Progenitor cell of endocrine pancreas (in vitro differentiated cells): Measurements from ENCODE around the gene KRT79. TPM values are rescaled to one million over a fixed set of nuclear protein-coding genes. Genes with fewer than 3 reads are reported as not detected.

Experiments used
- DNase-seq: peaks from one replicate; pipeline ENCODE4 v3.0.0; 2021; ENCODE audit warnings: low spot score; ENCODE audit not compliant: unreplicated experiment
- H3K27ac Mint-ChIP-seq: 2 replicates; pipeline ENCODE4 v1.8.0; 2021; ENCODE audit warnings: mild to moderate bottlenecking, moderate library complexity, mixed read lengths
- H3K27me3 Mint-ChIP-seq: 2 replicates; pipeline ENCODE4 v1.8.0; 2021; ENCODE audit warnings: mixed read lengths
- H3K36me3 Mint-ChIP-seq: 2 replicates; pipeline ENCODE4 v1.8.0; 2022; ENCODE audit warnings: mixed read lengths; ENCODE audit not compliant: insufficient read depth
- H3K4me1 Mint-ChIP-seq: 2 replicates; pipeline ENCODE4 v1.8.0; 2021; ENCODE audit warnings: low read depth, mixed read lengths
- H3K4me3 Mint-ChIP-seq: 2 replicates; pipeline ENCODE4 v1.8.0; 2021; ENCODE audit warnings: low read depth, mild to moderate bottlenecking, moderate library complexity, mixed read lengths
- H3K9me3 Mint-ChIP-seq: 2 replicates; pipeline ENCODE4 v1.8.0; 2021; ENCODE audit warnings: low read depth, mixed read lengths
- total RNA-seq: library from RNA; stranded (reverse); gene quantifications from 2 replicates; pipeline ENCODE4 v1.2.1, GENCODE V29; 2021
- TF ChIP-seq, protein P1 (sequence below): fragments of 200-600 bp; sonication (generic); IDR thresholded peaks from one replicate; pipeline ENCODE4 v1.5.0; 2021; ENCODE audit warnings: antibody characterized with exemption, mild to moderate bottlenecking; ENCODE audit not compliant: unreplicated experiment

KRT79 gene
- total RNA-seq, 1 donor from 2014 or later: not detected

DNA sequence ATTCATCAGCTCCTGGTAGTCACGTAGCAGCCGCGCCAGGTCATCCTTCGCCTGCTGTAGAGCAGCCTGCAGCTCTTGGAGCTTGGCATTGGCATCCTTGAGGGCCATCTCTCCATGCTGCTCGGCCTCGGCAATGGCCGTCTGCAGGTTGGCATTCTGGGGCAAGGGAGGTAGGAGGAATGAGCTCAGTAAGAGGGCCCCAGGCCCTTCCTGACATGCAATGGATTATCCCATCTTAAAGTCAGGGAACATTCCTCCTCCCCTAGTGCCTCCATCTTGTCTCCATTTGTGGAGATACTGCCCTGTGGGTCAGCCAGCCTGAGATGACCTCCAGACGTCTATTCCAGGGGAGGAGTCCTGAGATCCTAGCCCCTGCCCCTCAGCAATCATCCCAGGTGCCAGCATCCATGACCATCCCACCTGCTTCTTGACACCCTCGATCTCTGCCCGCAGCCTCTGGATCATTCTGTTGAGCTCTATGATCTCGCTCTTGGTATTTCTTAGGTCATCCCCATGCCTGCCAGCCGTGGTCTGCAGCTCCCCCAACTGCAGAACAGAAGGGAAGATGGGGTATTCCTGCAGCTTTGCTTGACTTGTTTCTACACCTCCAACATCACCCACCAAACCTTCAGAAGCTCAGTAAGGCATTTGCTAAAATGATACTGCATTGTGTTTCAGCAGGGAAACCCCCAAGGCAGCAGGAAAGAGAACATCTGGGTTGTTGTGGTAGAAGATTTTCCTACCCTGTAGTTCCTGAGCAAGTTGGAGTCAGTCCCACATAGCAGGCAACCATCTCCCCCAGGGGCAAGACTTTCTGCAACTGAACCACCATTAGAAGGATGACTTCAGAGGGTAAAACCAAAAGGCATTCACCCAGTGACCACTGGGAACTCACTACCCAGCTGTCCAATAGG, 42.6 kb downstream of the KRT79 start:
- TF ChIP-seq, protein P1, sequence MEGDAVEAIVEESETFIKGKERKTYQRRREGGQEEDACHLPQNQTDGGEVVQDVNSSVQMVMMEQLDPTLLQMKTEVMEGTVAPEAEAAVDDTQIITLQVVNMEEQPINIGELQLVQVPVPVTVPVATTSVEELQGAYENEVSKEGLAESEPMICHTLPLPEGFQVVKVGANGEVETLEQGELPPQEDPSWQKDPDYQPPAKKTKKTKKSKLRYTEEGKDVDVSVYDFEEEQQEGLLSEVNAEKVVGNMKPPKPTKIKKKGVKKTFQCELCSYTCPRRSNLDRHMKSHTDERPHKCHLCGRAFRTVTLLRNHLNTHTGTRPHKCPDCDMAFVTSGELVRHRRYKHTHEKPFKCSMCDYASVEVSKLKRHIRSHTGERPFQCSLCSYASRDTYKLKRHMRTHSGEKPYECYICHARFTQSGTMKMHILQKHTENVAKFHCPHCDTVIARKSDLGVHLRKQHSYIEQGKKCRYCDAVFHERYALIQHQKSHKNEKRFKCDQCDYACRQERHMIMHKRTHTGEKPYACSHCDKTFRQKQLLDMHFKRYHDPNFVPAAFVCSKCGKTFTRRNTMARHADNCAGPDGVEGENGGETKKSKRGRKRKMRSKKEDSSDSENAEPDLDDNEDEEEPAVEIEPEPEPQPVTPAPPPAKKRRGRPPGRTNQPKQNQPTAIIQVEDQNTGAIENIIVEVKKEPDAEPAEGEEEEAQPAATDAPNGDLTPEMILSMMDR: no peak
- peaks cover 50% of the 10 kb centered on the region for H3K27me3 Mint-ChIP-seq
- no peaks in the 10 kb centered on the region for H3K4me1 Mint-ChIP-seq
- H3K36me3 Mint-ChIP-seq: no peaks in the 10 kb centered on the region
- no peak overlapping the region for H3K4me3 Mint-ChIP-seq
- H3K9me3 Mint-ChIP-seq: no peaks in the 10 kb centered on the region
- no peak overlapping the region for H3K27ac Mint-ChIP-seq
- no peak for DNase-seq

DNA sequence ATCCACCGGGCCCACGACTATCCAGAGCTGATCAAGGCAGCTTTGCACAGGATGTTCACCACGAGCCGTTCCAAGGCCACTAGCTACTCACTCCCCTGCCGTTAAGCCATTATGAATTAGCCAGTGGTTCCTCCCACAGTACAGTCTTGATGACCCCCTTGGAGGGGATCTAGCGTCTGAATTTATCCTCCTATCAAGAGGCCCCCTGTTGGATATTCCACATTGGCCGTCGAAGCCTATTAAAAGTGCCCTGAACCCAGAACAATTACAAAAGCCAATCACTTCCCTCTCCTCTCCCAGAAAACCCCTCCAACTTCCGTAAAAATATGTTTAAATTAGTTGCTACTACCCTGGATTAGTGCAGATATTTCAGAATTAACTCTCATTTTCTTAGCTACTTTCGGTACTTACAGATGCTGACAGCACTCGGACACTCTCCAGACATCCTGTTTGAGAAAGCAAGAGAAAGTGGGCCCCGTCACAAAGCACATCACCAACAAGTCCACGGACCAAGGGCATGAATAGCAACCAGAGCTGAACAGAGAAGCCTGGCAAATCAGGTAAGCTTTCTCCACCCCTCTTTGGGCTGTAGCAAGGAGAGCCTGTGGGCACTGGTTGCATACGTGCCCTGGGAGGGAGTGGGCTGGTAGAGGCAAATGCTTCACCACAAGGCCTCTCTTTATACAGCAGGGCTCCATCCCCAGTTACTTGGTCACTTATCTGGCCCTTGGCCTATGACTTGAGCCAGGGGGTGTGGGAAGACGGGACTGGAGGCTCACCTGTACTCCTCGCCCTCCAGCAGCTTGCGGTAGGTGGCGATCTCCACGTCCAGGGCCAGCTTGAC, 43.5 kb downstream of the KRT79 start:
- DNase-seq: no peak
- no peaks in the 10 kb centered on the region for H3K36me3 Mint-ChIP-seq
- H3K27me3 Mint-ChIP-seq: peaks cover 49% of the 10 kb centered on the region
- no peaks in the 10 kb centered on the region for H3K4me1 Mint-ChIP-seq
- TF ChIP-seq, protein P1: no peak
- no peak overlapping the region for H3K27ac Mint-ChIP-seq
- H3K9me3 Mint-ChIP-seq: no peaks in the 10 kb centered on the region
- H3K4me3 Mint-ChIP-seq: no peak overlapping the region

DNA sequence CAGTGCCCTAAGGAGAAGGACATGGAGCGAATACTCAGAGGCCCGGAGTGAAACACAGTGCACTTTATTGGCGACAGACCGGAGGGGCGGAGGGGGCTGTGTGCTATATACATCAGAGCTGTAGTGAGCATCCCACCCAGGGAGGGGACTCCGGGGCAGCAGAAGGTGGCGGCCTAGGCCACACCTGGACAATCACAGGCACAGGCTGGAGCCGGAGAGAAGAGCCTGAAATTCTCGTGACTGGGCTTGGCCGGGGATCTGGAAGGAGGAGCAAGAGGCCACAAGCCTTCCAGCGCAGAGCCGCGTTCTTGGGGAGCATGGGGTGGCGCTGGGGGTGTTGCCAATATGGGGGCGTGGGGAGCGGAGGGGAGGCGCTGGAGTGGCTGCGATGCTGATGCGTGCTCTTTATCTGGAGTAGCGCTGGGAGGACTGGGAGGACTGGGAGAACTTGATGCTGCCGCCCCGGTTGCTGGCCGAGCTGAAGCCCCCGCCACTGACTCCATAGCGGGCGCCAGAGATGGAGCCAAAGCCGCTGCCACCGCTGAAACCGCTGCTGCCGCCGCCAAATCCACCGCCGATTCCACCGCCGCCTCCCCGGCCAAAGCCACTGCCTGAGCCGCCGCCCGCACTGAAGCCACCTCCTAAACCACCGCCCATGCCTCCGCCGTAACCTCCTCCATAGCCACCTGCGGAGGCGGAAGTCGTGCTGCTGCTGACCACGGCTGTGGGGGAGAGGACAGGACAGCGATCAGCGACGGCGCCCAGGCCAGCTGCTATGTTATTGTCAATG, 44.3 kb downstream of the KRT79 start:
- Mint-ChIP-seq H3K9me3 (no peaks in the 10 kb centered on the region), H3K4me1 (no peaks in the 10 kb centered on the region), H3K27ac (no peak overlapping the region), H3K4me3 (no peak overlapping the region), H3K27me3 (peaks cover 54% of the 10 kb centered on the region), H3K36me3 (no peaks in the 10 kb centered on the region)
- TF ChIP-seq, protein P1: no peak
- DNase-seq: no peak

DNA sequence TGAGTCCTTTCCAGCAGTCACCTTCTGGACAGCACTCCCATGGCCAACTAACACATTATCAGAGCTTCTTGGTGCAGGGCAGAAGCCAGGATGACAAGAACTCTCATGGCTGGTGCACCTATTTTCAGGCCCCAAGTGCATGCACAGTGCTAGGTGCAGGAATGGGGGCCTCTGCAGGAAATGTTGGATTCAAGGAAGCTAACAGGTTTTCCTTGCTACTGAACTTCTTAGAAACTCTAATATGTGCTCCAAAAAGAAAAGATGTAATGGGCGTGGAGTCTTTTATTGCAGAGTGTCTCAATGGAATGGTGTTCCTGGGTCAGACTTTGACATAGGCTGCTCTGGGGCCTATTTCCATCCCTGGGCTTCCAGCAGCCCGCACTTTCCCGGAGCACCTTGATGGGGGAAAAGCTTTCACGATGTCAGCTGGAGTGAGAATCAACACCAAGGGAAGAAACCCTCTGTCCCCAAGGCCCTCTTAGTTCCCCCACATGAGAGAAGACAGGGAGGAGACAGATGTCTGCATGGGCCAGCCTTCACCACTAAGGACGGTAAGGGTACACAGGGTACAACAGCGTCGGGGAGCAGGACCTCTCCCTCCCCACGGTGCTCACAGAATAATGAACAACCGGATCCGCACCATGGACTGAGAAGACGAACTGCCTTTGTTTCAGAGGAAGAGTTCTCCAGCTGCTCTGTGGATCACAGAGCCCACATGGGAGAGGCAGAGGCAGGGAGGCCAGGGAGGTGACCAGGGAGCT, 45.1 kb downstream of the KRT79 start:
- DNase-seq: no peak
- Mint-ChIP-seq H3K4me3 (no peak overlapping the region), H3K27me3 (peaks cover 55% of the 10 kb centered on the region), H3K36me3 (no peaks in the 10 kb centered on the region), H3K9me3 (no peaks in the 10 kb centered on the region), H3K27ac (no peak overlapping the region), H3K4me1 (no peaks in the 10 kb centered on the region)
- TF ChIP-seq, protein P1: no peak
